Stimulated activated CD8-positive, alpha-beta memory T cell treated with anti-CD3 and anti-CD28 coated beads, Interleukin-2, amount 100 ng/mL, for 1 hour (primary cell): ENCODE results near the gene PDE6C.
"Not testable (repeated sequence)": the region's sequence is repeated elsewhere in the genome, so short reads cannot be mapped to it uniquely, and the experiment has no call there.

Experiments used
- DNase-seq, 2 donors: peaks; one replicate each; pipeline ENCODE4 v3.0.0-alpha.2; 2020; ENCODE audit warnings: low read depth in 2 of 2

The PDE6C gene

GRCh38 chr10:93630625-93631557 lies 18.6 kb downstream of the PDE6C start:
- DNase-seq: no peak

GRCh38 chr10:93639791-93640190 lies 27.5 kb downstream of the PDE6C start:
- no peak for DNase-seq

- no peak for DNase-seq
These were observed 40.5 kb downstream of the PDE6C start for GRCh38 chr10:93652857-93653256.

- DNase-seq: no peak
These were observed 41.9 kb downstream of the PDE6C start for GRCh38 chr10:93654201-93654600.

GRCh38 chr10:93656155-93656554 lies 43.8 kb downstream of the PDE6C start:
- no peak for DNase-seq

GRCh38 chr10:93657757-93658156 lies 45.4 kb downstream of the PDE6C start:
- DNase-seq: no peak

- DNase-seq: no peak
These were observed 53.7 kb downstream of the PDE6C start for GRCh38 chr10:93666030-93666429.

GRCh38 chr10:93667795-93668194 lies 55.5 kb downstream of the PDE6C start:
- no peak for DNase-seq

- no peak for DNase-seq
These were observed 58.0 kb downstream of the PDE6C start for GRCh38 chr10:93670372-93670771.

- DNase-seq: no peak
These were observed 58.7 kb downstream of the PDE6C start for GRCh38 chr10:93671042-93671441.

- no peak for DNase-seq
These were observed 59.8 kb downstream of the PDE6C start for GRCh38 chr10:93672022-93672678.

GRCh38 chr10:93672890-93673289 lies 60.6 kb downstream of the PDE6C start:
- DNase-seq: no peak

GRCh38 chr10:93673791-93674190 lies 61.5 kb downstream of the PDE6C start:
- DNase-seq: no peak

- no peak for DNase-seq
These were observed 66.0 kb downstream of the PDE6C start for GRCh38 chr10:93678386-93678785.

- DNase-seq: no peak
These were observed 66.7 kb downstream of the PDE6C start for GRCh38 chr10:93678805-93679587.

GRCh38 chr10:93680412-93681047 lies 68.2 kb downstream of the PDE6C start:
- DNase-seq: no peak

- DNase-seq: no peak
These were observed 75.4 kb downstream of the PDE6C start for GRCh38 chr10:93687737-93688136.

GRCh38 chr10:93695740-93696139 lies 83.4 kb downstream of the PDE6C start:
- no peak for DNase-seq

- DNase-seq: not testable (repeated sequence)
These were observed 84.2 kb downstream of the PDE6C start for GRCh38 chr10:93696582-93696981.

GRCh38 chr10:93697207-93697606 lies 84.9 kb downstream of the PDE6C start:
- DNase-seq: no peak

- DNase-seq: no peak
These were observed 89.5 kb downstream of the PDE6C start for GRCh38 chr10:93701866-93702209.
